ENCODE data around the gene PLXND1.

The PLXND1 gene

GRCh38 chr3:129618186-129618820, 11.8 kb upstream of the PLXND1 start:
- TF ChIP-seq CTCF (IDR thresholded peaks at IDR 0.05; ENCODE audit: control insufficient read depth, insufficient read depth, low read depth, low read length, missing control alignments): no peak
- no peak for DNase-seq (ENCODE audit: low read depth)
- H3K4me3 ChIP-seq (ENCODE audit: control insufficient read depth, low read depth, low read length): no peak overlapping the region

- TF ChIP-seq CTCF (IDR thresholded peaks at IDR 0.05; ENCODE audit: control insufficient read depth, insufficient read depth, low read depth, low read length, missing control alignments): no peak
These were observed 11.1 kb upstream of the PLXND1 start for GRCh38 chr3:129617381-129618185.

GRCh38 chr3:129616713-129617112, 10.2 kb upstream of the PLXND1 start:
- DNase-seq (ENCODE audit: low read depth): no peak
- TF ChIP-seq CTCF (IDR thresholded peaks at IDR 0.05; ENCODE audit: control insufficient read depth, insufficient read depth, low read depth, low read length, missing control alignments): no peak
- H3K4me3 ChIP-seq (ENCODE audit: control insufficient read depth, low read depth, low read length): no peak overlapping the region

More at GRCh38 chr3:129617381-129618185, 11.1 kb upstream of the PLXND1 start:
- H3K4me3 ChIP-seq (ENCODE audit: control insufficient read depth, low read depth, low read length): no peak overlapping the region
- DNase-seq (ENCODE audit: low read depth): no peak

DNA sequence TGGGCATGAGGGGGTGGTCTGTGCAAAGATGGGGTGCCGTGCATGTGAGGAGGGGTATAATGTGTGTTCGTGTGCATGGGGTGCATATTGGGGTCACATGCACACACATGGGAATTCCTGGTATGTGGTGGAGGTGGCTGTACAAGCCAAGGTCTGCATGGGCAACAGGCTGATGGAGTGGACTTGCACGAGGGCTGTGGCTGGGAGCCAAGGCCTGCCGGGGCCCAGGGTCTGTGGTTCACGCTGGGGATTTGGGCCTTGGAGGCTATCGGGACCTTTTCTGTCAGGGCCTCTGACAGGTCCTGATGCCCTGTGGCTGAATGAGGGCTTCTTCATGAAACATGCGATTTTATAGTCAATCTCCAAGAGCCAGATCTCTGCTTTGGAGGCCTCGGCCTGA, 9.8 kb upstream of the PLXND1 start:
- H3K4me3 ChIP-seq (ENCODE audit: control insufficient read depth, low read depth, low read length): no peak overlapping the region
- TF ChIP-seq CTCF (IDR thresholded peaks at IDR 0.05; ENCODE audit: control insufficient read depth, insufficient read depth, low read depth, low read length, missing control alignments): no peak
- no peak for DNase-seq (ENCODE audit: low read depth)

GRCh38 chr3:129615751-129616281, 9.3 kb upstream of the PLXND1 start:
- no peak overlapping the region for H3K4me3 ChIP-seq (ENCODE audit: control insufficient read depth, low read depth, low read length)

GRCh38 chr3:129614927-129615363, 8.5 kb upstream of the PLXND1 start:
- no peak for DNase-seq (ENCODE audit: low read depth)
- TF ChIP-seq CTCF (IDR thresholded peaks at IDR 0.05; ENCODE audit: control insufficient read depth, insufficient read depth, low read depth, low read length, missing control alignments): no peak
- no peak overlapping the region for H3K4me3 ChIP-seq (ENCODE audit: control insufficient read depth, low read depth, low read length)

More at GRCh38 chr3:129615751-129616281, 9.3 kb upstream of the PLXND1 start:
- TF ChIP-seq CTCF (IDR thresholded peaks at IDR 0.05; ENCODE audit: control insufficient read depth, insufficient read depth, low read depth, low read length, missing control alignments): no peak
- no peak for DNase-seq (ENCODE audit: low read depth)
